Activated CD8-positive, alpha-beta memory T cell treated with anti-CD3 and anti-CD28 coated beads for 1 hour (primary cell): Measurements from ENCODE around the gene AFTPH.
"Not testable (repeated sequence)": the region's sequence is repeated elsewhere in the genome, so short reads cannot be mapped to it uniquely, and the experiment has no call there.

ENCODE experiments used
- DNase-seq, 2 donors: peaks; one replicate each; pipeline ENCODE4 v3.0.0-alpha.2; 2020; ENCODE audit warnings: low read depth in 1 of 2; ENCODE audit errors: extremely low read depth in 1 of 2

Gene AFTPH

GRCh38 chr2:64492821-64493220, 31.3 kb upstream of the AFTPH start:
- DNase-seq: no peak

- no peak for DNase-seq
Measured at GRCh38 chr2:64493788-64494187, 30.3 kb upstream of the AFTPH start.

GRCh38 chr2:64498438-64498837, 25.7 kb upstream of the AFTPH start:
- no peak for DNase-seq

GRCh38 chr2:64500549-64500948, 23.6 kb upstream of the AFTPH start:
- no peak for DNase-seq

GRCh38 chr2:64501946-64502345, 22.2 kb upstream of the AFTPH start:
- DNase-seq: no peak

- no peak for DNase-seq
Measured at GRCh38 chr2:64502860-64503259, 21.3 kb upstream of the AFTPH start.

- DNase-seq: no peak
Measured at GRCh38 chr2:64504774-64505720, 19.1 kb upstream of the AFTPH start.

- no peak for DNase-seq
Measured at GRCh38 chr2:64506686-64507085, 17.4 kb upstream of the AFTPH start.

GRCh38 chr2:64514008-64514407, 10.1 kb upstream of the AFTPH start:
- DNase-seq: no peak

- DNase-seq: no peak
Measured at GRCh38 chr2:64515086-64515485, 9.0 kb upstream of the AFTPH start.

- DNase-seq: no peak
Measured at GRCh38 chr2:64516651-64517510, 7.2 kb upstream of the AFTPH start.

- no peak for DNase-seq
Measured at GRCh38 chr2:64517511-64517884, 6.6 kb upstream of the AFTPH start.

GRCh38 chr2:64522843-64523428, 1.2 kb upstream of the AFTPH start:
- peak; percentile 47 to 48 for DNase-seq

GRCh38 chr2:64524604-64525316, 632 bp downstream of the AFTPH start:
- peak in 1 of 2 donors; percentile 11 for DNase-seq

GRCh38 chr2:64525317-64525613, 1.1 kb downstream of the AFTPH start:
- no peak for DNase-seq

GRCh38 chr2:64526034-64526433, 1.9 kb downstream of the AFTPH start:
- DNase-seq: no peak

- not testable (repeated sequence) for DNase-seq
Measured at GRCh38 chr2:64530946-64531345, 6.8 kb downstream of the AFTPH start.

- DNase-seq: no peak
Measured at GRCh38 chr2:64532030-64532429, 7.9 kb downstream of the AFTPH start.

GRCh38 chr2:64533882-64534281, 9.8 kb downstream of the AFTPH start:
- no peak for DNase-seq

GRCh38 chr2:64534363-64534762, 10.2 kb downstream of the AFTPH start:
- no peak for DNase-seq

- DNase-seq: no peak
Measured at GRCh38 chr2:64535024-64535423, 10.9 kb downstream of the AFTPH start.
